HepG2 (cell line): Measurements from ENCODE around the gene HES7. TPM values are rescaled to one million over a fixed set of nuclear protein-coding genes. Genes with fewer than 3 reads are reported as not detected.

Experiments used
- ATAC-seq: fragments of 200-7000 bp; cut with Tn5 transposase; 3 replicates; pipeline ENCODE4 v1.9.1; 2020; ENCODE audit warnings: mild to moderate bottlenecking, moderate library complexity
- BruUV-seq: library from RNA; stranded (reverse); fragments of 400-500 nt; replicated peaks from 2 replicates; lab custom pipeline; 2021; lab: Mats Ljungman, UMichigan
- CTCF ChIA-PET: fragments of 300-600 bp; formaldehyde crosslinking; extraction: SDS; loops from one replicate; lab custom pipeline; 2021; ENCODE audit warnings: low total read pairs, inconsistent platforms, low intra/inter-chr PET ratio; lab: Yijun Ruan, JAX
- POLR2A ChIA-PET: fragments of 350-600 bp; sonication (Branson Sonifier 250); formaldehyde crosslinking; loops from one replicate; lab custom pipeline; 2020; ENCODE audit warnings: antibody characterized with exemption, inconsistent platforms; lab: Yijun Ruan, JAX
- DNase-seq: peaks from one replicate; pipeline ENCODE4 v3.0.0-alpha.2; 2015; ENCODE audit warnings: low spot score
- FAIRE-seq: peaks from 3 replicates; lab custom pipeline; 2011; peaks lifted over from hg19 to GRCh38; lab: Jason Lieb, UNC
- H2AFZ ChIP-seq: one replicate; pipeline ENCODE4 v1.6.1; 2011; ENCODE audit warnings: low read length, inconsistent platforms
- H3K27ac ChIP-seq: fragments of 300-600 bp; 3 replicates; pipeline ENCODE4 v1.8.0; 2011; ENCODE audit warnings: mixed run types, mild to moderate bottlenecking, mixed read lengths, low read length, inconsistent platforms; ENCODE audit not compliant: insufficient read depth; ENCODE audit errors: extremely low read length
- H3K27me3 ChIP-seq, 2 experiments: fragments of 200-600 bp in 1 of 2; 2 replicates in 1 of 2; 3 replicates in 1 of 2; pipeline versions ENCODE4 v1.6.0 to v1.8.0; 2011; ENCODE audit warnings: low read length in 2 of 2, mild to moderate bottlenecking in 2 of 2, moderate library complexity in 2 of 2, inconsistent platforms in 1 of 2; ENCODE audit not compliant: insufficient read depth in 2 of 2, control insufficient read depth in 1 of 2
- H3K36me3 ChIP-seq, 2 experiments: fragments of 200-600 bp in 1 of 2; replicated peaks in 1 of 2; 2 replicates in 1 of 2; 3 replicates in 1 of 2; pipeline versions ENCODE4 v1.5.1 to v1.8.0; 2011; ENCODE audit warnings: low read length in 2 of 2, inconsistent platforms in 1 of 2; ENCODE audit not compliant: insufficient read depth in 2 of 2, control insufficient read depth in 1 of 2
- H3K4me1 ChIP-seq: 2 replicates; pipeline ENCODE4 v1.5.1; 2012; ENCODE audit warnings: low read length, inconsistent platforms; ENCODE audit not compliant: insufficient read depth
- H3K4me2 ChIP-seq: 2 replicates; pipeline ENCODE4 v1.6.0; 2011; ENCODE audit warnings: low read depth, low read length, inconsistent platforms
- H3K4me3 ChIP-seq, 3 experiments: fragments of 200-600 bp in 1 of 3; sonication (generic), shearing (Covaris generic) in 1 of 3; replicated peaks in 1 of 3; 2 replicates each; pipeline ENCODE4 v1.5.1; 2011 to 2016; ENCODE audit warnings: low read length in 3 of 3, inconsistent platforms in 2 of 3, low read depth in 2 of 3, mild to moderate bottlenecking in 2 of 3, control low read depth in 1 of 3, mixed read lengths in 1 of 3; ENCODE audit not compliant: insufficient read depth in 1 of 3
- H3K79me2 ChIP-seq: one replicate; pipeline ENCODE4 v1.6.1; 2011; ENCODE audit warnings: low read length, inconsistent platforms; ENCODE audit not compliant: insufficient read depth
- H3K9ac ChIP-seq: 2 replicates; pipeline ENCODE4 v1.6.0; 2011; ENCODE audit warnings: mild to moderate bottlenecking, low read depth, low read length, inconsistent platforms; ENCODE audit not compliant: insufficient read depth
- H3K9me3 ChIP-seq: 2 replicates; pipeline ENCODE4 v1.5.1; 2012; ENCODE audit warnings: mild to moderate bottlenecking, low read length
- H4K20me1 ChIP-seq: 2 replicates; pipeline ENCODE4 v1.6.0; 2011; ENCODE audit warnings: inconsistent platforms, mild to moderate bottlenecking, low read length, moderate library complexity; ENCODE audit not compliant: insufficient read depth
- CBX2 ChIP-seq, 2 experiments: fragments of 200-600 bp in 1 of 2; sonication (generic); formaldehyde crosslinking in 1 of 2; IDR thresholded peaks; 2 replicates each; pipeline versions ENCODE4 v1.7.0 to v1.8.1; 2018 to 2022; ENCODE audit warnings: low read depth in 2 of 2, low read length in 1 of 2, mild to moderate bottlenecking in 1 of 2, missing genetic modification reagents in 1 of 2
- CREB1 ChIP-seq, 2 experiments: fragments of 450-650 bp in 1 of 2; IDR thresholded peaks; 2 replicates each; pipeline ENCODE4 v1.6.1; 2016 to 2017; ENCODE audit warnings: control low read depth in 1 of 2, mild to moderate bottlenecking in 1 of 2, missing compliant biosample characterization in 1 of 2, missing genetic modification characterization in 1 of 2
- MIER3 ChIP-seq: IDR thresholded peaks from 2 replicates; pipeline ENCODE4 v1.6.1; 2016; ENCODE audit warnings: missing compliant biosample characterization, borderline replicate concordance
- POGZ ChIP-seq: sonication (generic); formaldehyde crosslinking; IDR thresholded peaks from 2 replicates; pipeline ENCODE4 v1.4.0; 2020; ENCODE audit warnings: mild to moderate bottlenecking, missing genetic modification reagents
- SAFB2 ChIP-seq: sonication (generic); formaldehyde crosslinking; IDR thresholded peaks from 2 replicates; pipeline ENCODE4 v1.5.1; 2020; ENCODE audit warnings: missing genetic modification reagents, low read depth, mild to moderate bottlenecking, borderline replicate concordance
- ZMYM2 ChIP-seq: sonication (generic); formaldehyde crosslinking; IDR thresholded peaks from 2 replicates; pipeline ENCODE4 v1.8.0; 2022; ENCODE audit warnings: mild to moderate bottlenecking, missing genetic modification reagents
- ZNF234 ChIP-seq: sonication (generic); formaldehyde crosslinking; conservative IDR thresholded peaks from 2 replicates; pipeline ENCODE4 v1.5.1; 2020; ENCODE audit warnings: mild to moderate bottlenecking, missing genetic modification reagents
- ZNF432 ChIP-seq: sonication (generic); formaldehyde crosslinking; IDR thresholded peaks from 2 replicates; pipeline ENCODE4 v1.5.0; 2020; ENCODE audit warnings: missing genetic modification reagents, mild to moderate bottlenecking, borderline replicate concordance
- ZNF709 ChIP-seq: sonication (generic); formaldehyde crosslinking; IDR thresholded peaks from 2 replicates; pipeline ENCODE4 v1.5.0; 2020; ENCODE audit warnings: mild to moderate bottlenecking, missing genetic modification reagents
- WGBS: methylation state at CpG from one replicate; pipeline ENCODE4 v1.1.6; 2017; ENCODE audit warnings: low lambda C conversion rate; 5-methylcytosine and 5-hydroxymethylcytosine counted together
- in situ Hi-C: cut with HindIII; loops from 2 replicates; pipeline ENCODE4 v1.10.0; 2017; ENCODE audit warnings: low pct_unique_long_range_greater_than_20kb; ENCODE audit not compliant: extremely low pct_ligation_motif_present
- intact Hi-C: fragments of 100-400 bp; cut with micrococcal nuclease; formaldehyde crosslinking; loops from one replicate; pipeline ENCODE4 v1.10.0; 2022; ENCODE audit not compliant: unreplicated experiment
- polyA plus RNA-seq, 8 experiments: library from polyadenylated mRNA; depleted of rRNA in 3 of 8; stranded (reverse) in 7 of 8; unstranded in 1 of 8; fragments of >200 nt; fragmentation: Illumina TruSeq in 4 of 8; extraction: Trizol in 4 of 8; gene quantifications; 2 replicates each; pipeline versions ENCODE4 v1.2.1 to v1.2.3, GENCODE V29; 2011 to 2016; ENCODE audit warnings: low read depth in 4 of 8, missing spikeins in 1 of 8, mixed read lengths in 1 of 8; ENCODE audit not compliant: insufficient read depth in 1 of 8
- total RNA-seq, 5 experiments: library from RNA; depleted of rRNA; stranded (reverse); fragments of >200 nt; fragmentation: Illumina TruSeq; extraction: Trizol; gene quantifications; 2 replicates each; pipeline ENCODE4 v1.2.3, GENCODE V29; 2016; ENCODE audit warnings: low read depth in 1 of 5
- TF ChIP-seq, protein P1 (sequence below): sonication (generic); formaldehyde crosslinking; IDR thresholded peaks from 2 replicates; pipeline ENCODE4 v1.9.0; 2021; ENCODE audit warnings: mild to moderate bottlenecking, missing genetic modification reagents
- TF ChIP-seq, protein P2 (sequence below): sonication (generic); formaldehyde crosslinking; IDR thresholded peaks from 2 replicates; pipeline ENCODE4 v1.5.1; 2020; ENCODE audit warnings: missing genetic modification reagents, mild to moderate bottlenecking, borderline replicate concordance

Gene HES7
- total and polyA plus RNA-seq, 2 of the 13 experiments (the other 11 are each of a cell fraction or from before 2014, with no cell fraction given) = not detected

DNA sequence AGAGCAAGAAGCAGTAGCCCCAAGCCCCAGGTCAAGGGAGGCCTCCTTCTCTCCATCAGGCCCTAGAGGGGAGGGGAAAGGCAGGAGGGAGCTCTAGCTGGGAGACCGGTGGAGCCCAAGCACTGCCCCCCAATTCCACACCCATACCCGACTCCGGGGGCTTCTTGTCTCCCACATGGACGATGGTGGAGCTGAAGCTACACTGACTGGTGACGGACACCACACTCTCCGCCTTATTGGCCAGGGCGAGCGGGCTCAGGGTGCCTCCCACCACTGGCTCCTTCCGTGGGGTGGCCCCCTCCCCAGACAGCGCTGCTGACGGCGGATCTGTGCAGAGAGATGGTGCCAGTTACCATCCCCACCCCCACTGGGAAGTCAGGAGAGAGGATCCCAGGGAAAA, 21.9 kb upstream of the HES7 start (continued):
- TF ChIP-seq, protein P1, sequence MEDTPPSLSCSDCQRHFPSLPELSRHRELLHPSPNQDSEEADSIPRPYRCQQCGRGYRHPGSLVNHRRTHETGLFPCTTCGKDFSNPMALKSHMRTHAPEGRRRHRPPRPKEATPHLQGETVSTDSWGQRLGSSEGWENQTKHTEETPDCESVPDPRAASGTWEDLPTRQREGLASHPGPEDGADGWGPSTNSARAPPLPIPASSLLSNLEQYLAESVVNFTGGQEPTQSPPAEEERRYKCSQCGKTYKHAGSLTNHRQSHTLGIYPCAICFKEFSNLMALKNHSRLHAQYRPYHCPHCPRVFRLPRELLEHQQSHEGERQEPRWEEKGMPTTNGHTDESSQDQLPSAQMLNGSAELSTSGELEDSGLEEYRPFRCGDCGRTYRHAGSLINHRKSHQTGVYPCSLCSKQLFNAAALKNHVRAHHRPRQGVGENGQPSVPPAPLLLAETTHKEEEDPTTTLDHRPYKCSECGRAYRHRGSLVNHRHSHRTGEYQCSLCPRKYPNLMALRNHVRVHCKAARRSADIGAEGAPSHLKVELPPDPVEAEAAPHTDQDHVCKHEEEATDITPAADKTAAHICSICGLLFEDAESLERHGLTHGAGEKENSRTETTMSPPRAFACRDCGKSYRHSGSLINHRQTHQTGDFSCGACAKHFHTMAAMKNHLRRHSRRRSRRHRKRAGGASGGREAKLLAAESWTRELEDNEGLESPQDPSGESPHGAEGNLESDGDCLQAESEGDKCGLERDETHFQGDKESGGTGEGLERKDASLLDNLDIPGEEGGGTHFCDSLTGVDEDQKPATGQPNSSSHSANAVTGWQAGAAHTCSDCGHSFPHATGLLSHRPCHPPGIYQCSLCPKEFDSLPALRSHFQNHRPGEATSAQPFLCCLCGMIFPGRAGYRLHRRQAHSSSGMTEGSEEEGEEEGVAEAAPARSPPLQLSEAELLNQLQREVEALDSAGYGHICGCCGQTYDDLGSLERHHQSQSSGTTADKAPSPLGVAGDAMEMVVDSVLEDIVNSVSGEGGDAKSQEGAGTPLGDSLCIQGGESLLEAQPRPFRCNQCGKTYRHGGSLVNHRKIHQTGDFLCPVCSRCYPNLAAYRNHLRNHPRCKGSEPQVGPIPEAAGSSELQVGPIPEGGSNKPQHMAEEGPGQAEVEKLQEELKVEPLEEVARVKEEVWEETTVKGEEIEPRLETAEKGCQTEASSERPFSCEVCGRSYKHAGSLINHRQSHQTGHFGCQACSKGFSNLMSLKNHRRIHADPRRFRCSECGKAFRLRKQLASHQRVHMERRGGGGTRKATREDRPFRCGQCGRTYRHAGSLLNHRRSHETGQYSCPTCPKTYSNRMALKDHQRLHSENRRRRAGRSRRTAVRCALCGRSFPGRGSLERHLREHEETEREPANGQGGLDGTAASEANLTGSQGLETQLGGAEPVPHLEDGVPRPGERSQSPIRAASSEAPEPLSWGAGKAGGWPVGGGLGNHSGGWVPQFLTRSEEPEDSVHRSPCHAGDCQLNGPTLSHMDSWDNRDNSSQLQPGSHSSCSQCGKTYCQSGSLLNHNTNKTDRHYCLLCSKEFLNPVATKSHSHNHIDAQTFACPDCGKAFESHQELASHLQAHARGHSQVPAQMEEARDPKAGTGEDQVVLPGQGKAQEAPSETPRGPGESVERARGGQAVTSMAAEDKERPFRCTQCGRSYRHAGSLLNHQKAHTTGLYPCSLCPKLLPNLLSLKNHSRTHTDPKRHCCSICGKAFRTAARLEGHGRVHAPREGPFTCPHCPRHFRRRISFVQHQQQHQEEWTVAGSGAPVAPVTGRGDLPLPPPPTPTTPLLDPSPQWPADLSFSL (CRISPR knock-in tag) = no peak
- no peak for TF ChIP-seq ZNF709

DNA sequence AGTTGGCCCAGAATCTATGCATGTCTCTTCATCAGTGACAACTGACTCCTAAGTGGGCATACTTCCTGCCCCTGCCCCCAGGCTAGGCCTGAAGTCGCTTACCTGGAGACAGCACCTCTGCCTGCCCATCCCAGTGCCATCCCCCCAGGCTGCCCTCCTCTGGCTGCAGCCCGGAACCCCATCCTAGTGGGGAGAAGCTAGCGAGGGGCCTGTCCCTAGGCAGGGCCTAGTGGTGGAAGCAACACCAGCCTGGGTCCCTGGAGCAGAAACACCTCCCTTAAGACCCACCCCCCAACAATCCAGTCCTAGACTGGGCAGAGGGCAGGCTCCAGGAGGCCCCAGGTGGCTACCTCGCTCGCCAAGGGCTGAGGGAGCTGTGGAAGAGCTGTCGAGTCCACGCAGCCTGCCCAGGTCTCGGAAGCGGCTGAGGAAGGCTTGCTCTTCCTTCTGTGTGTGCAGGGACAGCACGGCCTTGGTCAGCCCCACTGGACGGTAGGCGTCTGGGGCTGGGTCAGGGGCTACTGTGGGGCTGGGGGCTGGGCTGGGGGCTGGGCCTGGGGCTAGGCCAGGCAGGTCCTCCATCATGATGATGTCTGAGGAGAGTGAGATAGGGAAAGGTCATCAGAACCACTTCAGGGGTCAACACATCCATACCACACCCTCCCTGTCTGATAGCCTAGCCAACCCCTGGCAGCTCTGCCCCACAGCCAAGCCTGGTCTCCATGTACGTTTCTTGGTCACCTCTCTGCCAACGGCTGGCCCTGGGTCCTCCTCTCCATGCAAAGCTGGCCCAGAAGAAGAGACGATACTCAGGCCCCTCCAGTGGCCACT, 20.7 kb upstream of the HES7 start:
- CTCF ChIA-PET = no interaction called here
- FAIRE-seq (no peak), ATAC-seq (no peak), DNase-seq (no peak)
- peaks cover 2% of the 10 kb centered on the region; the same call in 1 of the 2 replicates for H3K4me1 ChIP-seq
- BruUV-seq = no TSS peak
- H3K4me3 ChIP-seq = no peak overlapping the region
- no peak overlapping the region for H3K27ac ChIP-seq
- WGBS = 97% methylated on average over 6 of the region's 15 CpGs
- 0 out of 2 replicates have a peak, but pooled peaks cover 3% of the 10 kb centered on the region for H4K20me1 ChIP-seq
- intact Hi-C loops = loop anchor here (5.0 kb wide), 1 partner anchor 478 kb away; no protein-coding TSS in a partner anchor
- H2AFZ ChIP-seq = no peak overlapping the region
- H3K9me3 ChIP-seq = no peaks in the 10 kb centered on the region
- H3K4me2 ChIP-seq = no peak overlapping the region
- no peaks in the 10 kb centered on the region for H3K27me3 ChIP-seq
- no peaks in the 10 kb centered on the region for H3K79me2 ChIP-seq
- H3K36me3 ChIP-seq = peaks cover 18 to 42% of the 10 kb centered on the region in 2 experiments; a peak in 4 of 5 replicates
- POLR2A ChIA-PET = interaction anchor here (0.7 to 1.0 kb wide), 2 partner anchors 29 to 79 kb away, joined by 3 to 4 read pairs; no protein-coding TSS in a partner anchor
- no peak overlapping the region for H3K9ac ChIP-seq
- in situ Hi-C loops = no loop called here
- TF ChIP-seq POGZ (CRISPR knock-in tag) = no peak
- TF ChIP-seq CREB1 (IDR thresholded peaks at IDR 0.05) = no peak
- no peak for TF ChIP-seq CREB1 (CRISPR knock-in tag; IDR thresholded peaks at IDR 0.05)
- no peak for TF ChIP-seq SAFB2 (CRISPR knock-in tag)
- no peak for TF ChIP-seq ZMYM2 (CRISPR knock-in tag)
- no peak for TF ChIP-seq CBX2 (IDR thresholded peaks at IDR 0.05; ENCODE audit: low read depth, low read length)
- TF ChIP-seq CBX2 (CRISPR knock-in tag; IDR thresholded peaks at IDR 0.05; ENCODE audit: low read depth) = no peak
- TF ChIP-seq ZNF234 = no peak
- no peak for TF ChIP-seq ZNF432 (CRISPR knock-in tag)
- TF ChIP-seq, protein P2, sequence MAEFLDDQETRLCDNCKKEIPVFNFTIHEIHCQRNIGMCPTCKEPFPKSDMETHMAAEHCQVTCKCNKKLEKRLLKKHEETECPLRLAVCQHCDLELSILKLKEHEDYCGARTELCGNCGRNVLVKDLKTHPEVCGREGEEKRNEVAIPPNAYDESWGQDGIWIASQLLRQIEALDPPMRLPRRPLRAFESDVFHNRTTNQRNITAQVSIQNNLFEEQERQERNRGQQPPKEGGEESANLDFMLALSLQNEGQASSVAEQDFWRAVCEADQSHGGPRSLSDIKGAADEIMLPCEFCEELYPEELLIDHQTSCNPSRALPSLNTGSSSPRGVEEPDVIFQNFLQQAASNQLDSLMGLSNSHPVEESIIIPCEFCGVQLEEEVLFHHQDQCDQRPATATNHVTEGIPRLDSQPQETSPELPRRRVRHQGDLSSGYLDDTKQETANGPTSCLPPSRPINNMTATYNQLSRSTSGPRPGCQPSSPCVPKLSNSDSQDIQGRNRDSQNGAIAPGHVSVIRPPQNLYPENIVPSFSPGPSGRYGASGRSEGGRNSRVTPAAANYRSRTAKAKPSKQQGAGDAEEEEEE (CRISPR knock-in tag) = no peak
- TF ChIP-seq MIER3 (CRISPR knock-in tag) = no peak
